K562 (cell line): ENCODE data around the gene CAMK2D. TPM values are rescaled to one million over a fixed set of nuclear protein-coding genes. Genes with fewer than 3 reads are reported as not detected.

Source experiments
- KDM1A ChIP-seq, 2 experiments: fragments of 450-650 bp; IDR thresholded peaks; 2 replicates each; pipeline ENCODE4 v1.6.1; 2016; ENCODE audit warnings: mild to moderate bottlenecking in 2 of 2
- LARP7 ChIP-seq: fragments of 450-650 bp; IDR thresholded peaks from 2 replicates; pipeline ENCODE4 v1.6.1; 2016
- NBN ChIP-seq: fragments of 450-650 bp; IDR thresholded peaks from 2 replicates; pipeline ENCODE4 v1.6.1; 2016; ENCODE audit warnings: low read depth, mild to moderate bottlenecking
- NUFIP1 ChIP-seq: fragments of 450-650 bp; IDR thresholded peaks from 2 replicates; pipeline ENCODE4 v1.6.1; 2018; ENCODE audit not compliant: partially characterized antibody
- TOE1 ChIP-seq, 2 experiments: fragments of 450-650 bp in 1 of 2; sonication (generic) in 1 of 2; formaldehyde crosslinking in 1 of 2; IDR thresholded peaks; 2 replicates each; pipeline versions ENCODE4 v1.7.1 to v1.8.0; 2016 to 2022; ENCODE audit warnings: borderline replicate concordance in 2 of 2, mild to moderate bottlenecking in 2 of 2, antibody characterized with exemption in 1 of 2, inconsistent platforms in 1 of 2, low read depth in 1 of 2, missing genetic modification reagents in 1 of 2, moderate library complexity in 1 of 2
- ZNF174 ChIP-seq: fragments of 250-450 bp; sonication (Bioruptor Pico); IDR thresholded peaks from 2 replicates; pipeline ENCODE4 v1.4.0; 2020; ENCODE audit warnings: mild to moderate bottlenecking
- ZNF586 ChIP-seq: fragments of 450-650 bp; formaldehyde crosslinking; conservative IDR thresholded peaks from 2 replicates; pipeline ENCODE4 v1.4.0; 2020; ENCODE audit warnings: mild to moderate bottlenecking, moderate library complexity
- polyA plus RNA-seq, 8 experiments: library from polyadenylated mRNA; depleted of rRNA in 4 of 8; stranded (reverse) in 5 of 8; unstranded in 3 of 8; fragments of >200 nt; fragmentation: Nextera tagmentation in 2 of 8; fragmentation: Illumina TruSeq in 1 of 8; extraction: Ambion mirVana in 2 of 8; extraction: Trizol in 1 of 8; gene quantifications; 2 replicates each; pipeline versions ENCODE4 v1.2.1 to v1.2.3, GENCODE V29; 2011 to 2014; ENCODE audit warnings: inconsistent platforms in 1 of 8, missing spikeins in 1 of 8
- total RNA-seq, 7 experiments: library from RNA; depleted of rRNA in 6 of 7; stranded (reverse); fragments of >200 nt in 6 of 7; fragmentation: Illumina TruSeq in 2 of 7; extraction: Trizol in 2 of 7; gene quantifications; 2 replicates each; pipeline versions ENCODE4 v1.2.1 to v1.2.3, GENCODE V29; 2011 to 2021; ENCODE audit warnings: low replicate concordance in 1 of 7
- TF ChIP-seq, protein P1 (sequence below): IDR thresholded peaks from 2 replicates; pipeline ENCODE4 v1.6.1; 2011; ENCODE audit warnings: borderline replicate concordance, low read depth, mild to moderate bottlenecking, moderate library complexity, low read length; ENCODE audit not compliant: insufficient read depth, poor library complexity, severe bottlenecking

CAMK2D gene
- total and polyA plus RNA-seq, 9 of the 15 experiments (the other 6 are each of a cell fraction or from before 2014, with no cell fraction given) = 0.01 to 0.33 (median 0.04) TPM; not detected in 2

DNA sequence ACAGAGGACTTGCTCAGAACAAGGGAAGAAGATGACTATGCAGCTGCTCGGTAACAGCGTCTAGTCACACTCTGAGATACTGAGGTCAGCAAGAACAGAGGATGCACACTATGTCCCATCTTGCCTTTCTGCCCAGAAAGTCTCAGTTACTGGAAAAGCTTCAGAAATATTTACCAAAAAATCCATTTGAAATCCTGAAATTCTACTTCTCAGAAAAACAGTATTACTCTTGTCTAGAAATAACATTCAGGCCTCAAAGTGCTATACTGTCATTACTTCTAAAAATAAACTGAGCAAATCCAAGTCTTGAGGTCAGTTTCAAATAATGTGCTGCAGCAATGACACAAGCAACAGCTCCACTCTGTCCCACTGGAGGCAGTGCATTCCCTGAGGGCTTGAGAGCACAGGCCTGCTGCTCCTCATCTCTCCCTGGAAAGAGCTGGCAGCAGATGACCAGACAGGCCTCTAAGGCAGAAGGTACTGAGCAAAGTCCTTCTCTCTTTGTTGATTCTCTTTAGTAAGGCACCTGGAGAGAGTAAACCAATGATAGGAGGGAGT lies 76.9 kb downstream of the CAMK2D start (continued):
- TF ChIP-seq ZNF586 (CRISPR knock-in tag) (no peak), NBN (no peak), TOE1 (IDR thresholded peaks at IDR 0.05; ENCODE audit: borderline replicate concordance) (no peak), TOE1 (CRISPR knock-in tag; IDR thresholded peaks at IDR 0.05; ENCODE audit: borderline replicate concordance, low read depth) (no peak), LARP7 (no peak), KDM1A (IDR thresholded peaks at IDR 0.05) (no peak), NUFIP1 (no peak), ZNF174 (CRISPR knock-in tag) (no peak)
- TF ChIP-seq, protein P1, sequence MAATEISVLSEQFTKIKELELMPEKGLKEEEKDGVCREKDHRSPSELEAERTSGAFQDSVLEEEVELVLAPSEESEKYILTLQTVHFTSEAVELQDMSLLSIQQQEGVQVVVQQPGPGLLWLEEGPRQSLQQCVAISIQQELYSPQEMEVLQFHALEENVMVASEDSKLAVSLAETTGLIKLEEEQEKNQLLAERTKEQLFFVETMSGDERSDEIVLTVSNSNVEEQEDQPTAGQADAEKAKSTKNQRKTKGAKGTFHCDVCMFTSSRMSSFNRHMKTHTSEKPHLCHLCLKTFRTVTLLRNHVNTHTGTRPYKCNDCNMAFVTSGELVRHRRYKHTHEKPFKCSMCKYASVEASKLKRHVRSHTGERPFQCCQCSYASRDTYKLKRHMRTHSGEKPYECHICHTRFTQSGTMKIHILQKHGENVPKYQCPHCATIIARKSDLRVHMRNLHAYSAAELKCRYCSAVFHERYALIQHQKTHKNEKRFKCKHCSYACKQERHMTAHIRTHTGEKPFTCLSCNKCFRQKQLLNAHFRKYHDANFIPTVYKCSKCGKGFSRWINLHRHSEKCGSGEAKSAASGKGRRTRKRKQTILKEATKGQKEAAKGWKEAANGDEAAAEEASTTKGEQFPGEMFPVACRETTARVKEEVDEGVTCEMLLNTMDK = no peak
